Brain microvascular endothelial cell (primary cell): Measurements from ENCODE around the gene MET.

Source experiments
- DNase-seq: peaks from one replicate; pipeline ENCODE4 v3.0.0-alpha.2; 2020
- H3K27ac ChIP-seq: fragments of 250-450 bp; sonication (Bioruptor Pico); 2 replicates; pipeline ENCODE4 v1.5.1; 2020; ENCODE audit warnings: mild to moderate bottlenecking, moderate library complexity
- H3K27me3 ChIP-seq: fragments of 250-450 bp; sonication (Bioruptor Pico); replicated peaks from 2 replicates; pipeline ENCODE4 v1.5.1; 2020; ENCODE audit warnings: mild to moderate bottlenecking
- H3K36me3 ChIP-seq: fragments of 250-450 bp; sonication (Bioruptor Pico); replicated peaks from 2 replicates; pipeline ENCODE4 v1.5.1; 2020; ENCODE audit warnings: mild to moderate bottlenecking
- H3K4me3 ChIP-seq: 2 replicates; pipeline ENCODE4 v1.5.1; 2011; ENCODE audit warnings: low read depth, mild to moderate bottlenecking, control low read depth, low read length, moderate library complexity
- CTCF ChIP-seq: IDR thresholded peaks from 2 replicates; pipeline ENCODE4 v1.5.1; 2011; ENCODE audit warnings: low read depth, mild to moderate bottlenecking, moderate library complexity, low read length, control low read depth, inconsistent platforms; ENCODE audit errors: missing control alignments
- in situ Hi-C: cut with HindIII; loops from 2 replicates; pipeline ENCODE4 v1.10.0; 2017; ENCODE audit warnings: low sequenced_read_pairs, low pct_ligation_motif_present

Gene MET

DNA sequence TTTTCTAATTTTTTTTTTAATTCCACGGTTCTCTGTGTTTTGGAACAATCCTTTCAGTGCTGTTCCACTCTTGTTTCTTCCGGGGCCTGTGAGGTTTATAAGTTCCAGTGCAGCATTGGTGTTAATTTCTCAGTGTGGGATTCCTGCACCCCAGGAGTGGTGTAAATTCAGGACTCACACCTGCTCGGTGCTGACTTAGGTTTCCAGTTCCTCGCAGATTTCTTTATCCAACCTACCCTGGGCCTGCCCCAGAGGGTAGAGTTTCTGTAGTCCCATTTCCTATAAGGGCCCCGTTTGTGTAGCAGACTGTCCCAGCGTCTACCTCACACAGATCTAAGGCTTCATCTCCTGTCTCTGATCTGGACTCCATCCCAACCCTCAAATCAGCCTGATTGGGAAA, 27.4 kb upstream of the MET start:
- Histone ChIP-seq H3K27me3 (no peaks in the 10 kb centered on the region), H3K36me3 (no peaks in the 10 kb centered on the region), H3K4me3 (no peak overlapping the region), H3K27ac (no peak overlapping the region)
- in situ Hi-C loops = no loop called here
- no peak for TF ChIP-seq CTCF
- no peak for DNase-seq

GRCh38 chr7:116647290-116647689, 24.7 kb upstream of the MET start:
- Histone ChIP-seq H3K4me3 (no peak overlapping the region), H3K27me3 (no peaks in the 10 kb centered on the region), H3K36me3 (no peaks in the 10 kb centered on the region), H3K27ac (no peak overlapping the region)
- no peak for DNase-seq
- no peak for TF ChIP-seq CTCF
- in situ Hi-C loops = no loop called here

DNA sequence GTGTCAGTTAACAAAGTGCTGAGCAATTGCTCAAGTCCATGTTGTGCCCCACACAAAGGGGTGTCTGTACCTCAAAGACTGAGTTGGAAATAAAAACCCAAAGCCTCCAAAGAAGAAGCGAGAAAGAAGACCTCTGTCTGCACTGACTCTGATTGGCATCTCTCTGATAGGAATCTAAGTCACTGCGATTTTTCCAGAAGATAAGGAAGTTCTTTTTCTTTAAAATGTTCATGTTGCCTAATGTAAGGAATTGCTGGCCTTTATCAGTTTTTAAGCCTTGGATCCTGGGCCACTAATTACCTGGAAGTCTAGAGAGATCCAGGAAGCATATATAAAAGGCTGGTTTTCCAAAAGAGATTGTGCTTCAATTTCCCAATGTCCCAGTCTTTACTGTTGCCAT, 24.1 kb upstream of the MET start:
- in situ Hi-C loops = no loop called here
- no peaks in the 10 kb centered on the region for H3K27me3 ChIP-seq
- TF ChIP-seq CTCF = no peak
- no peaks in the 10 kb centered on the region for H3K36me3 ChIP-seq
- no peak for DNase-seq
- H3K4me3 ChIP-seq = no peak overlapping the region
- no peak overlapping the region for H3K27ac ChIP-seq

DNA sequence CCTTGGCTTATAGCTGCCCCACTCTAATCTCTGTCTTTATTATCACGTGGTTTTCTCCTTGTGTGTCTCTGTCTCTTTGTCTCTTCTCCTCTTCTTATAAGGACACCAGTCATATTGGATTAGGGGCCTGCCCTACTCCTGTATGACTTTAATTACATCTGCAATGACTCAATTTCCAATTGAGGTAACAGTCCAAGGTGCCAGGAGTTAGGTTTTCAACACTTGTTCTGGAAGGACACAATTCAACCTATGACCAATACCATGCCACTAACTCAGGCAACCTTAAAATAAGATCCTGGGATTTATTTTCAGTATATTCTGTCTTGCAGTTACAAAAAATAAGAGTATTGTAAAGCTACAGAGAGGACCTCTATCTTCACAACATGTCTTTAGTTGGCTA, 21.6 kb upstream of the MET start:
- no peak overlapping the region for H3K27ac ChIP-seq
- no peaks in the 10 kb centered on the region for H3K27me3 ChIP-seq
- H3K36me3 ChIP-seq = no peaks in the 10 kb centered on the region
- in situ Hi-C loops = no loop called here
- no peak overlapping the region for H3K4me3 ChIP-seq
- DNase-seq = no peak
- TF ChIP-seq CTCF = no peak

DNA sequence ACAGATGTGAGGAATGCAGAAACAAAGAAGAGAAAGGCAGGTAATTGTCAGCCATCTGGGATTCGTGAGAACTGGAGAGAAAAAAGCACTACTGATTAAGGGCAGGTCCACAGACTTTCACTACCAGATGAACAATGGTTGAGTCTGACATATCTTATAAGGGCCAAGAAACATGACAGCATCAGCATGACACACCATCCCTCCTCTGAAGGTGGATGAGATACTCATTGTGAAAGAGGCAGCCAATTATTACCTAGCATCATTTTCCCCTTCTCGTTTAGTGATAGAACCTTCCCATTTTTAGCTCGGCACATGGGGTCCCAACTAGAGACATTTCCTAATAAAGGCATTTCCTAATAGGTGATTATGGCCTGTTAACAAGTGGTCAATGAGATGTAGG, 19.2 kb upstream of the MET start:
- in situ Hi-C loops = no loop called here
- Histone ChIP-seq H3K4me3 (no peak overlapping the region), H3K27ac (no peak overlapping the region), H3K27me3 (no peaks in the 10 kb centered on the region), H3K36me3 (no peaks in the 10 kb centered on the region)
- peak; percentile 4 for DNase-seq
- TF ChIP-seq CTCF = no peak

DNA sequence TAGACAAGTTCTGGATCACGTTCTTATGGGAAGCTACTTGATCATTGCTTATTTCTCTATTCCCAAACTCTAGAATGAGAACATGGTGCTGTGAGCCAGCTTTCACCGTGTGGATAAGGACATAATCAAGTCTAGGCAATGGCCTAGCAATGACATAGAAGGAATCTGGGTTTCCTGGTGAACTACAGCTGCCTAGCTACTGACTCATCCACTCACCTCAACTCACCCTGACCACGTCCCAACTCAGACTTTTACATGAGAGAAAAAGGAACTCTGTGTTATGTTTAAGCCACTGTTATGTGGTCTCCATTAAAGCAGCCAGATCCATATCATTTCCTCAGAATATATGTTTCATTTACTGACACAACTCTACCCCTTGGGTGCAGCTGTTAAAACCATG, 18.8 kb upstream of the MET start:
- H3K27me3 ChIP-seq = no peaks in the 10 kb centered on the region
- no peak for TF ChIP-seq CTCF
- no peak overlapping the region for H3K4me3 ChIP-seq
- DNase-seq = peak; percentile 63
- H3K27ac ChIP-seq = no peak overlapping the region
- no peaks in the 10 kb centered on the region for H3K36me3 ChIP-seq
- in situ Hi-C loops = no loop called here
